Loucy (cell line): ENCODE results near the gene CNTNAP3.
"Not testable (repeated sequence)": the region's sequence is repeated elsewhere in the genome, so short reads cannot be mapped to it uniquely, and the experiment has no call there.

Experiments used
- EZH2phosphoT487 ChIP-seq: fragments of 200-600 bp; IDR thresholded peaks from 2 replicates; pipeline ENCODE4 v1.6.1; 2018; ENCODE audit warnings: antibody characterized with exemption, mild to moderate bottlenecking, moderate library complexity, borderline replicate concordance
- TF ChIP-seq, protein P1 (sequence below): fragments of 200-600 bp; sonication (generic); conservative IDR thresholded peaks from 2 replicates; pipeline ENCODE4 v1.5.1; 2014; ENCODE audit warnings: mild to moderate bottlenecking, antibody characterized with exemption, low read length

GRCh38 chr9:39215976-39216375 is 72.0 kb downstream of the CNTNAP3 start:
- TF ChIP-seq, protein P1, sequence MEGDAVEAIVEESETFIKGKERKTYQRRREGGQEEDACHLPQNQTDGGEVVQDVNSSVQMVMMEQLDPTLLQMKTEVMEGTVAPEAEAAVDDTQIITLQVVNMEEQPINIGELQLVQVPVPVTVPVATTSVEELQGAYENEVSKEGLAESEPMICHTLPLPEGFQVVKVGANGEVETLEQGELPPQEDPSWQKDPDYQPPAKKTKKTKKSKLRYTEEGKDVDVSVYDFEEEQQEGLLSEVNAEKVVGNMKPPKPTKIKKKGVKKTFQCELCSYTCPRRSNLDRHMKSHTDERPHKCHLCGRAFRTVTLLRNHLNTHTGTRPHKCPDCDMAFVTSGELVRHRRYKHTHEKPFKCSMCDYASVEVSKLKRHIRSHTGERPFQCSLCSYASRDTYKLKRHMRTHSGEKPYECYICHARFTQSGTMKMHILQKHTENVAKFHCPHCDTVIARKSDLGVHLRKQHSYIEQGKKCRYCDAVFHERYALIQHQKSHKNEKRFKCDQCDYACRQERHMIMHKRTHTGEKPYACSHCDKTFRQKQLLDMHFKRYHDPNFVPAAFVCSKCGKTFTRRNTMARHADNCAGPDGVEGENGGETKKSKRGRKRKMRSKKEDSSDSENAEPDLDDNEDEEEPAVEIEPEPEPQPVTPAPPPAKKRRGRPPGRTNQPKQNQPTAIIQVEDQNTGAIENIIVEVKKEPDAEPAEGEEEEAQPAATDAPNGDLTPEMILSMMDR = not testable (repeated sequence)
- TF ChIP-seq EZH2phosphoT487 = not testable (repeated sequence)
